ENCODE data around the gene ATXN7. TPM values are rescaled to one million over a fixed set of nuclear protein-coding genes. Genes with fewer than 3 reads are reported as not detected.
A peak's percentile ranks its signal among the peaks of the same experiment; 100 is the strongest.

The ATXN7 gene
- total RNA-seq, 1 donor from 2014 or later = 13.2 TPM

- no peak for TF ChIP-seq CTCF (IDR thresholded peaks at IDR 0.05)
Measured at GRCh38 chr3:63864965-63865327, 1.3 kb downstream of the ATXN7 start.

GRCh38 chr3:63867225-63867624 is 3.6 kb downstream of the ATXN7 start:
- no peak overlapping the region for H3K4me3 ChIP-seq
- peaks cover 3% of the 10 kb centered on the region in 2 donors for H3K4me1 ChIP-seq
- DNase-seq (ENCODE audit: low spot score in 2 of 2) = no peak
- H3K36me3 ChIP-seq = no peaks in the 10 kb centered on the region
- no peaks in the 10 kb centered on the region for H3K27me3 ChIP-seq
- TF ChIP-seq CTCF (IDR thresholded peaks at IDR 0.05) = no peak
- H3K9me3 ChIP-seq = no peaks in the 10 kb centered on the region
- intact Hi-C loops (cut with DNase I) = no loop called here
- no peak overlapping the region for H3K27ac ChIP-seq

More at GRCh38 chr3:63864965-63865327, 1.3 kb downstream of the ATXN7 start:
- Histone ChIP-seq H3K4me1 (peaks cover 0 to 3% of the 10 kb centered on the region in 2 donors), H3K27ac (peak overlapping the region; percentile 80 to 87), H3K27me3 (no peaks in the 10 kb centered on the region), H3K36me3 (no peaks in the 10 kb centered on the region), H3K9me3 (no peaks in the 10 kb centered on the region), H3K4me3 (peak overlapping the region; percentile 88 to 94)
- DNase-seq (ENCODE audit: low spot score in 2 of 2) = no peak
- intact Hi-C loops (cut with DNase I) = loop anchor here (5.0 kb wide), 1 partner anchor 127 kb away; no protein-coding TSS in a partner anchor

- no peaks in the 10 kb centered on the region for H3K36me3 ChIP-seq
- TF ChIP-seq CTCF (IDR thresholded peaks at IDR 0.05) = no peak
- no peak overlapping the region for H3K4me3 ChIP-seq
- peaks cover 0 to 3% of the 10 kb centered on the region in 2 donors for H3K4me1 ChIP-seq
- H3K27ac ChIP-seq = no peak overlapping the region
- no peaks in the 10 kb centered on the region for H3K27me3 ChIP-seq
- H3K9me3 ChIP-seq = no peaks in the 10 kb centered on the region
- DNase-seq (ENCODE audit: low spot score in 2 of 2) = no peak
- intact Hi-C loops (cut with DNase I) = no loop called here
Measured at GRCh38 chr3:63869940-63870614, 6.4 kb downstream of the ATXN7 start.

- intact Hi-C loops (cut with DNase I) = no loop called here
- Histone ChIP-seq H3K27me3 (no peaks in the 10 kb centered on the region), H3K4me1 (peaks cover 0 to 3% of the 10 kb centered on the region in 2 donors), H3K36me3 (no peaks in the 10 kb centered on the region), H3K9me3 (no peaks in the 10 kb centered on the region), H3K27ac (no peak overlapping the region), H3K4me3 (no peak overlapping the region)
- TF ChIP-seq CTCF (IDR thresholded peaks at IDR 0.05) = no peak
- DNase-seq (ENCODE audit: low spot score in 2 of 2) = no peak
Measured at GRCh38 chr3:63870615-63871005, 6.9 kb downstream of the ATXN7 start.

- Histone ChIP-seq H3K36me3 (no peaks in the 10 kb centered on the region), H3K4me1 (peaks cover 0 to 5% of the 10 kb centered on the region in 2 donors), H3K9me3 (no peaks in the 10 kb centered on the region), H3K27ac (no peak overlapping the region), H3K27me3 (no peaks in the 10 kb centered on the region), H3K4me3 (no peak overlapping the region)
- no peak for DNase-seq (ENCODE audit: low spot score in 2 of 2)
- intact Hi-C loops (cut with DNase I) = no loop called here
- no peak for TF ChIP-seq CTCF (IDR thresholded peaks at IDR 0.05)
Measured at GRCh38 chr3:63872135-63872924, 8.7 kb downstream of the ATXN7 start.

Measured in ascending aorta (tissue), 2 donors.